ENCODE data around the gene HDLBP. TPM values are rescaled to one million over a fixed set of nuclear protein-coding genes. Genes with fewer than 3 reads are reported as not detected.

Gene HDLBP
- total RNA-seq, 1 experiment from 2014 or later, result 908 TPM

- Histone ChIP-seq H3K9me2 (ENCODE audit: insufficient read depth) (no peaks in the 10 kb centered on the region), H4K20me1 (ENCODE audit: insufficient read depth) (peaks cover 71% of the 10 kb centered on the region), H3K4me3 (no peak overlapping the region), H3K4me1 (replicated peaks; ENCODE audit: insufficient read depth) (no peaks in the 10 kb centered on the region), H3F3A (ENCODE audit: insufficient read depth, low read depth) (peaks cover 23% of the 10 kb centered on the region; the same call in 1 of the 2 replicates), H3K36me3 (ENCODE audit: low read depth) (peaks cover 70% of the 10 kb centered on the region), H3K79me2 (ENCODE audit: low read depth) (peaks cover 22% of the 10 kb centered on the region), H3K27ac (no peak overlapping the region), H3K9me3 (ENCODE audit: insufficient read depth, low read depth) (no peaks in the 10 kb centered on the region), H3K4me2 (no peak overlapping the region), H2AFZ (no peak overlapping the region), H3K27me3 (ENCODE audit: insufficient read depth, low read depth) (no peaks in the 10 kb centered on the region)
- ChIA-PET CTCF (interaction anchor here (0.6 kb wide), 1 partner anchor 319 kb away, joined by 7 read pairs; no protein-coding TSS in a partner anchor), POLR2A (ENCODE audit: unreplicated experiment) (no interaction called here)
- intact Hi-C loops (cut with micrococcal nuclease; ENCODE audit: unreplicated experiment), result no loop called here
- TF ChIP-seq EZH2 (IDR thresholded peaks at IDR 0.05; ENCODE audit: low read depth) (no peak), CTCF (conservative IDR thresholded peaks at IDR 0.05) (no peak)
- BruUV-seq (replicated peaks), result no TSS peak
- DNase-seq, result no peak
Measured at GRCh38 chr2:241260911-241261310, 54.6 kb downstream of the HDLBP start.

- H3K4me1 ChIP-seq (replicated peaks; ENCODE audit: insufficient read depth), result no peaks in the 10 kb centered on the region
- H3K9me3 ChIP-seq (ENCODE audit: insufficient read depth, low read depth), result no peaks in the 10 kb centered on the region
- H3K4me3 ChIP-seq, result no peak overlapping the region
- H3K27ac ChIP-seq, result no peak overlapping the region
- CTCF ChIA-PET, result interaction anchor here (0.6 kb wide), 1 partner anchor 410 kb away, joined by 4 read pairs; no protein-coding TSS in a partner anchor
- TF ChIP-seq CTCF (conservative IDR thresholded peaks at IDR 0.05), result no peak
- TF ChIP-seq EZH2 (IDR thresholded peaks at IDR 0.05; ENCODE audit: low read depth), result no peak
- H4K20me1 ChIP-seq (ENCODE audit: insufficient read depth), result peaks cover 67% of the 10 kb centered on the region
- H3K4me2 ChIP-seq, result no peak overlapping the region
- no peak for DNase-seq
- no TSS peak for BruUV-seq (replicated peaks)
- no peaks in the 10 kb centered on the region for H3K27me3 ChIP-seq (ENCODE audit: insufficient read depth, low read depth)
- H2AFZ ChIP-seq, result no peak overlapping the region
- H3K36me3 ChIP-seq (ENCODE audit: low read depth), result peaks cover 70% of the 10 kb centered on the region
- H3F3A ChIP-seq (ENCODE audit: insufficient read depth, low read depth), result peaks cover 23% of the 10 kb centered on the region; the same call in 1 of the 2 replicates
- H3K9me2 ChIP-seq (ENCODE audit: insufficient read depth), result no peaks in the 10 kb centered on the region
- H3K79me2 ChIP-seq (ENCODE audit: low read depth), result peaks cover 21% of the 10 kb centered on the region
- POLR2A ChIA-PET (ENCODE audit: unreplicated experiment), result interaction anchor here (0.5 kb wide), 1 partner anchor 9 kb away, joined by 4 read pairs; no protein-coding TSS in a partner anchor
- intact Hi-C loops (cut with micrococcal nuclease; ENCODE audit: unreplicated experiment), result loop anchor here (10.0 kb wide), 1 partner anchor 76 kb away; no protein-coding TSS in a partner anchor
Measured at GRCh38 chr2:241258505-241259280, 56.8 kb downstream of the HDLBP start.

- CTCF ChIA-PET, result no interaction called here
- Histone ChIP-seq H3K9me2 (ENCODE audit: insufficient read depth) (no peaks in the 10 kb centered on the region), H3K79me2 (ENCODE audit: low read depth) (peaks cover 13% of the 10 kb centered on the region), H3K27ac (no peak overlapping the region), H3K4me3 (no peak overlapping the region), H2AFZ (no peak overlapping the region), H3K4me1 (replicated peaks; ENCODE audit: insufficient read depth) (no peaks in the 10 kb centered on the region), H4K20me1 (ENCODE audit: insufficient read depth) (peaks cover 71% of the 10 kb centered on the region), H3K9me3 (ENCODE audit: insufficient read depth, low read depth) (no peaks in the 10 kb centered on the region), H3K27me3 (ENCODE audit: insufficient read depth, low read depth) (no peaks in the 10 kb centered on the region), H3K4me2 (no peak overlapping the region), H3K36me3 (ENCODE audit: low read depth) (peaks cover 64% of the 10 kb centered on the region), H3F3A (ENCODE audit: insufficient read depth, low read depth) (peaks cover 23% of the 10 kb centered on the region; the same call in 1 of the 2 replicates)
- POLR2A ChIA-PET (ENCODE audit: unreplicated experiment), result interaction anchor here (0.5 to 0.7 kb wide), 2 partner anchors 8 to 379 kb away, joined by 4 to 6 read pairs; partner anchors contain the start of gene THAP4
- no peak for DNase-seq
- TF ChIP-seq CTCF (conservative IDR thresholded peaks at IDR 0.05) (no peak), EZH2 (IDR thresholded peaks at IDR 0.05; ENCODE audit: low read depth) (no peak)
- BruUV-seq (replicated peaks), result no TSS peak
- intact Hi-C loops (cut with micrococcal nuclease; ENCODE audit: unreplicated experiment), result loop anchor here (10.0 kb wide), 1 partner anchor 77 kb away; no protein-coding TSS in a partner anchor
Measured at GRCh38 chr2:241257419-241258032, 57.9 kb downstream of the HDLBP start.

Data from PC-9 (cell line).